ENCODE results near the gene STAM2. TPM values are rescaled to one million over a fixed set of nuclear protein-coding genes. Genes with fewer than 3 reads are reported as not detected.

Gene STAM2
- total RNA-seq, 1 donor from 2014 or later: 22.9 TPM

GRCh38 chr2:152097801-152098495 lies 77.6 kb downstream of the STAM2 start:
- Mint-ChIP-seq H3K36me3 (ENCODE audit: low read depth, unreplicated experiment) (no peaks in the 10 kb centered on the region), H3K27me3 (ENCODE audit: unreplicated experiment) (peaks cover 17% of the 10 kb centered on the region), H3K4me1 (ENCODE audit: unreplicated experiment) (peaks cover 11% of the 10 kb centered on the region), H3K9me3 (ENCODE audit: unreplicated experiment) (no peaks in the 10 kb centered on the region), H3K4me3 (ENCODE audit: unreplicated experiment) (peak overlapping the region; percentile 89), H3K27ac (ENCODE audit: unreplicated experiment) (peak overlapping the region; percentile 24)
- no peak for TF ChIP-seq CTCF (IDR thresholded peaks at IDR 0.05; ENCODE audit: unreplicated experiment)
- DNase-seq (ENCODE audit: low spot score): peak; percentile 41

- no peak for DNase-seq (ENCODE audit: low spot score)
Measured at GRCh38 chr2:152097290-152097800, 78.2 kb downstream of the STAM2 start.

GRCh38 chr2:152095146-152095545 lies 80.4 kb downstream of the STAM2 start:
- Mint-ChIP-seq H3K27me3 (ENCODE audit: unreplicated experiment) (peaks cover 17% of the 10 kb centered on the region), H3K9me3 (ENCODE audit: unreplicated experiment) (no peaks in the 10 kb centered on the region), H3K27ac (ENCODE audit: unreplicated experiment) (no peak overlapping the region), H3K36me3 (ENCODE audit: low read depth, unreplicated experiment) (no peaks in the 10 kb centered on the region), H3K4me3 (ENCODE audit: unreplicated experiment) (no peak overlapping the region), H3K4me1 (ENCODE audit: unreplicated experiment) (peaks cover 11% of the 10 kb centered on the region)
- DNase-seq (ENCODE audit: low spot score): no peak
- TF ChIP-seq CTCF (IDR thresholded peaks at IDR 0.05; ENCODE audit: unreplicated experiment): no peak

More at GRCh38 chr2:152097290-152097800, 78.2 kb downstream of the STAM2 start:
- Mint-ChIP-seq H3K36me3 (ENCODE audit: low read depth, unreplicated experiment) (no peaks in the 10 kb centered on the region), H3K27ac (ENCODE audit: unreplicated experiment) (peak overlapping the region; percentile 24), H3K27me3 (ENCODE audit: unreplicated experiment) (peaks cover 17% of the 10 kb centered on the region), H3K4me1 (ENCODE audit: unreplicated experiment) (peaks cover 11% of the 10 kb centered on the region), H3K4me3 (ENCODE audit: unreplicated experiment) (peak overlapping the region; percentile 89), H3K9me3 (ENCODE audit: unreplicated experiment) (no peaks in the 10 kb centered on the region)
- no peak for TF ChIP-seq CTCF (IDR thresholded peaks at IDR 0.05; ENCODE audit: unreplicated experiment)

- H3K4me3 Mint-ChIP-seq (ENCODE audit: unreplicated experiment): no peak overlapping the region
- H3K9me3 Mint-ChIP-seq (ENCODE audit: unreplicated experiment): no peaks in the 10 kb centered on the region
- DNase-seq (ENCODE audit: low spot score): no peak
- H3K4me1 Mint-ChIP-seq (ENCODE audit: unreplicated experiment): peaks cover 7% of the 10 kb centered on the region
- TF ChIP-seq CTCF (IDR thresholded peaks at IDR 0.05; ENCODE audit: unreplicated experiment): no peak
- no peak overlapping the region for H3K27ac Mint-ChIP-seq (ENCODE audit: unreplicated experiment)
- H3K27me3 Mint-ChIP-seq (ENCODE audit: unreplicated experiment): peaks cover 10% of the 10 kb centered on the region
- no peaks in the 10 kb centered on the region for H3K36me3 Mint-ChIP-seq (ENCODE audit: low read depth, unreplicated experiment)
Measured at GRCh38 chr2:152094014-152094413, 81.5 kb downstream of the STAM2 start.

GRCh38 chr2:152093464-152093863 lies 82.1 kb downstream of the STAM2 start:
- no peak overlapping the region for H3K4me3 Mint-ChIP-seq (ENCODE audit: unreplicated experiment)
- peaks cover 10% of the 10 kb centered on the region for H3K27me3 Mint-ChIP-seq (ENCODE audit: unreplicated experiment)
- no peak for DNase-seq (ENCODE audit: low spot score)
- no peaks in the 10 kb centered on the region for H3K9me3 Mint-ChIP-seq (ENCODE audit: unreplicated experiment)
- no peak for TF ChIP-seq CTCF (IDR thresholded peaks at IDR 0.05; ENCODE audit: unreplicated experiment)
- H3K4me1 Mint-ChIP-seq (ENCODE audit: unreplicated experiment): peaks cover 7% of the 10 kb centered on the region
- no peak overlapping the region for H3K27ac Mint-ChIP-seq (ENCODE audit: unreplicated experiment)
- H3K36me3 Mint-ChIP-seq (ENCODE audit: low read depth, unreplicated experiment): no peaks in the 10 kb centered on the region

Measured in endothelial cell (in vitro differentiated cells).